ENCODE results near the gene IGFL1. TPM values are rescaled to one million over a fixed set of nuclear protein-coding genes. Genes with fewer than 3 reads are reported as not detected.
"Not testable (repeated sequence)": the region's sequence is repeated elsewhere in the genome, so short reads cannot be mapped to it uniquely, and the experiment has no call there.

IGFL1 gene
- total RNA-seq, 2 experiments from 2014 or later, result not detected

- Mint-ChIP-seq H3K9me3 (no peaks in the 10 kb centered on the region), H3K4me3 (no peak overlapping the region), H3K27me3 (ENCODE audit: low read depth) (peaks cover 14% of the 10 kb centered on the region), H3K27ac (no peak overlapping the region), H3K4me1 (ENCODE audit: low read depth) (peaks cover 10% of the 10 kb centered on the region), H3K36me3 (ENCODE audit: low read depth) (no peaks in the 10 kb centered on the region)
- intact Hi-C loops (cut with micrococcal nuclease), result no loop called here
- DNase-seq, result no peak
- CTCF ChIA-PET, result no interaction called here
Observed at GRCh38 chr19:46205183-46205984, 24.2 kb upstream of the IGFL1 start.

GRCh38 chr19:46206176-46206575, 23.4 kb upstream of the IGFL1 start:
- DNase-seq, result no peak
- H3K36me3 Mint-ChIP-seq (ENCODE audit: low read depth), result no peaks in the 10 kb centered on the region
- peaks cover 16% of the 10 kb centered on the region for H3K27me3 Mint-ChIP-seq (ENCODE audit: low read depth)
- peaks cover 10% of the 10 kb centered on the region for H3K4me1 Mint-ChIP-seq (ENCODE audit: low read depth)
- no peak overlapping the region for H3K27ac Mint-ChIP-seq
- H3K9me3 Mint-ChIP-seq, result no peaks in the 10 kb centered on the region
- intact Hi-C loops (cut with micrococcal nuclease), result no loop called here
- H3K4me3 Mint-ChIP-seq, result no peak overlapping the region
- CTCF ChIA-PET, result interaction anchor here (1.3 kb wide), 1 partner anchor 128 kb away, joined by 3 read pairs; no protein-coding TSS in a partner anchor

- intact Hi-C loops (cut with micrococcal nuclease), result no loop called here
- Mint-ChIP-seq H3K27me3 (ENCODE audit: low read depth) (peaks cover 14% of the 10 kb centered on the region), H3K27ac (no peak overlapping the region), H3K36me3 (ENCODE audit: low read depth) (no peaks in the 10 kb centered on the region), H3K4me3 (no peak overlapping the region), H3K9me3 (no peaks in the 10 kb centered on the region), H3K4me1 (ENCODE audit: low read depth) (peaks cover 10% of the 10 kb centered on the region)
- no peak for DNase-seq
- CTCF ChIA-PET, result interaction anchor here (0.8 to 1.3 kb wide), 2 partner anchors 122 to 128 kb away, joined by 3 read pairs; no protein-coding TSS in a partner anchor
Observed at GRCh38 chr19:46206682-46207081, 22.9 kb upstream of the IGFL1 start.

- H3K4me3 Mint-ChIP-seq; intact Hi-C loops (cut with micrococcal nuclease); H3K36me3 Mint-ChIP-seq (ENCODE audit: low read depth); H3K4me1 Mint-ChIP-seq (ENCODE audit: low read depth); H3K27ac Mint-ChIP-seq; DNase-seq; H3K27me3 Mint-ChIP-seq (ENCODE audit: low read depth); H3K9me3 Mint-ChIP-seq: not testable (repeated sequence)
- CTCF ChIA-PET, result interaction anchor here (1.3 kb wide), 1 partner anchor 129 kb away, joined by 3 read pairs; no protein-coding TSS in a partner anchor
Observed at GRCh38 chr19:46207858-46208257, 21.7 kb upstream of the IGFL1 start.

- Mint-ChIP-seq H3K4me1 (ENCODE audit: low read depth) (peaks cover 10% of the 10 kb centered on the region), H3K27me3 (ENCODE audit: low read depth) (peaks cover 18% of the 10 kb centered on the region), H3K4me3 (no peak overlapping the region), H3K36me3 (ENCODE audit: low read depth) (no peaks in the 10 kb centered on the region), H3K27ac (no peak overlapping the region), H3K9me3 (no peaks in the 10 kb centered on the region)
- DNase-seq, result no peak
- intact Hi-C loops (cut with micrococcal nuclease), result no loop called here
- CTCF ChIA-PET, result no interaction called here
Observed at GRCh38 chr19:46209051-46209450, 20.5 kb upstream of the IGFL1 start.

GRCh38 chr19:46209472-46209871, 20.1 kb upstream of the IGFL1 start:
- Mint-ChIP-seq H3K4me1 (ENCODE audit: low read depth) (peaks cover 10% of the 10 kb centered on the region), H3K9me3 (no peaks in the 10 kb centered on the region), H3K27ac (no peak overlapping the region), H3K4me3 (no peak overlapping the region), H3K36me3 (ENCODE audit: low read depth) (no peaks in the 10 kb centered on the region), H3K27me3 (ENCODE audit: low read depth) (peaks cover 19% of the 10 kb centered on the region)
- no peak for DNase-seq
- intact Hi-C loops (cut with micrococcal nuclease), result no loop called here
- CTCF ChIA-PET, result no interaction called here

GRCh38 chr19:46210669-46211068, 18.9 kb upstream of the IGFL1 start:
- CTCF ChIA-PET, result no interaction called here
- intact Hi-C loops (cut with micrococcal nuclease), result no loop called here
- H3K27ac Mint-ChIP-seq, result no peak overlapping the region
- DNase-seq, result no peak
- H3K4me1 Mint-ChIP-seq (ENCODE audit: low read depth), result peaks cover 10% of the 10 kb centered on the region
- no peaks in the 10 kb centered on the region for H3K9me3 Mint-ChIP-seq
- no peaks in the 10 kb centered on the region for H3K36me3 Mint-ChIP-seq (ENCODE audit: low read depth)
- no peak overlapping the region for H3K4me3 Mint-ChIP-seq
- H3K27me3 Mint-ChIP-seq (ENCODE audit: low read depth), result peaks cover 19% of the 10 kb centered on the region

GRCh38 chr19:46211201-46211881, 18.2 kb upstream of the IGFL1 start:
- H3K36me3 Mint-ChIP-seq (ENCODE audit: low read depth), result no peaks in the 10 kb centered on the region

GRCh38 chr19:46212592-46212991, 16.9 kb upstream of the IGFL1 start:
- intact Hi-C loops (cut with micrococcal nuclease); H3K4me3 Mint-ChIP-seq: not testable (repeated sequence)

More at GRCh38 chr19:46211201-46211881, 18.2 kb upstream of the IGFL1 start:
- DNase-seq, result no peak
- Mint-ChIP-seq H3K27me3 (ENCODE audit: low read depth) (peaks cover 19% of the 10 kb centered on the region), H3K27ac (no peak overlapping the region), H3K4me3 (no peak overlapping the region), H3K4me1 (ENCODE audit: low read depth) (peaks cover 10% of the 10 kb centered on the region), H3K9me3 (no peaks in the 10 kb centered on the region)
- CTCF ChIA-PET, result interaction anchor here (0.7 kb wide), 1 partner anchor 138 kb away, joined by 5 read pairs; no protein-coding TSS in a partner anchor
- intact Hi-C loops (cut with micrococcal nuclease), result no loop called here

GRCh38 chr19:46213156-46213555, 16.4 kb upstream of the IGFL1 start:
- intact Hi-C loops (cut with micrococcal nuclease), result no loop called here
- peaks cover 22% of the 10 kb centered on the region for H3K27me3 Mint-ChIP-seq (ENCODE audit: low read depth)

More at GRCh38 chr19:46212592-46212991, 16.9 kb upstream of the IGFL1 start:
- H3K4me1 Mint-ChIP-seq (ENCODE audit: low read depth); CTCF ChIA-PET; H3K9me3 Mint-ChIP-seq; H3K36me3 Mint-ChIP-seq (ENCODE audit: low read depth); DNase-seq; H3K27ac Mint-ChIP-seq: not testable (repeated sequence)
- H3K27me3 Mint-ChIP-seq (ENCODE audit: low read depth), result peaks cover 19% of the 10 kb centered on the region

GRCh38 chr19:46213806-46214205, 15.7 kb upstream of the IGFL1 start:
- peaks cover 10% of the 10 kb centered on the region for H3K4me1 Mint-ChIP-seq (ENCODE audit: low read depth)
- CTCF ChIA-PET, result no interaction called here
- H3K36me3 Mint-ChIP-seq (ENCODE audit: low read depth), result no peaks in the 10 kb centered on the region
- H3K9me3 Mint-ChIP-seq, result no peaks in the 10 kb centered on the region
- no peak for DNase-seq
- H3K27ac Mint-ChIP-seq, result no peak overlapping the region
- intact Hi-C loops (cut with micrococcal nuclease), result no loop called here
- H3K27me3 Mint-ChIP-seq (ENCODE audit: low read depth), result peaks cover 24% of the 10 kb centered on the region
- no peak overlapping the region for H3K4me3 Mint-ChIP-seq

More at GRCh38 chr19:46213156-46213555, 16.4 kb upstream of the IGFL1 start:
- no peaks in the 10 kb centered on the region for H3K9me3 Mint-ChIP-seq
- H3K4me1 Mint-ChIP-seq (ENCODE audit: low read depth), result peaks cover 10% of the 10 kb centered on the region
- no peak overlapping the region for H3K27ac Mint-ChIP-seq
- no peak overlapping the region for H3K4me3 Mint-ChIP-seq
- no peaks in the 10 kb centered on the region for H3K36me3 Mint-ChIP-seq (ENCODE audit: low read depth)
- CTCF ChIA-PET, result no interaction called here
- DNase-seq, result no peak

GRCh38 chr19:46216612-46217011, 12.9 kb upstream of the IGFL1 start:
- H3K27me3 Mint-ChIP-seq (ENCODE audit: low read depth), result peaks cover 22% of the 10 kb centered on the region
- no peak overlapping the region for H3K27ac Mint-ChIP-seq
- no peaks in the 10 kb centered on the region for H3K9me3 Mint-ChIP-seq
- no peak for DNase-seq
- H3K36me3 Mint-ChIP-seq (ENCODE audit: low read depth), result no peaks in the 10 kb centered on the region
- intact Hi-C loops (cut with micrococcal nuclease), result no loop called here
- no peaks in the 10 kb centered on the region for H3K4me1 Mint-ChIP-seq (ENCODE audit: low read depth)
- H3K4me3 Mint-ChIP-seq, result no peak overlapping the region
- CTCF ChIA-PET, result no interaction called here

GRCh38 chr19:46217476-46217875, 12.1 kb upstream of the IGFL1 start:
- intact Hi-C loops (cut with micrococcal nuclease), result no loop called here
- no peaks in the 10 kb centered on the region for H3K36me3 Mint-ChIP-seq (ENCODE audit: low read depth)
- peaks cover 24% of the 10 kb centered on the region for H3K27me3 Mint-ChIP-seq (ENCODE audit: low read depth)
- no peaks in the 10 kb centered on the region for H3K4me1 Mint-ChIP-seq (ENCODE audit: low read depth)
- H3K9me3 Mint-ChIP-seq, result no peaks in the 10 kb centered on the region
- H3K27ac Mint-ChIP-seq, result no peak overlapping the region
- no peak for DNase-seq
- no peak overlapping the region for H3K4me3 Mint-ChIP-seq
- CTCF ChIA-PET, result no interaction called here
